SK-N-SH treated with all-trans-retinoic acid at 6 μM for 48 hours (cell line): ENCODE data around the gene HTR7.

Experiments
- GLIS3 ChIP-seq: fragments of 250-450 bp; sonication (Bioruptor Pico); IDR thresholded peaks from 2 replicates; pipeline ENCODE4 v1.5.0; 2020; ENCODE audit warnings: mild to moderate bottlenecking, moderate library complexity
- RARB ChIP-seq: fragments of 250-450 bp; sonication (Bioruptor Pico); IDR thresholded peaks from 2 replicates; pipeline ENCODE4 v1.8.0; 2021; ENCODE audit warnings: mild to moderate bottlenecking, moderate library complexity
- TSHZ2 ChIP-seq: fragments of 250-450 bp; sonication (Bioruptor Pico); IDR thresholded peaks from 2 replicates; pipeline ENCODE4 v1.5.0; 2020; ENCODE audit warnings: mild to moderate bottlenecking, moderate library complexity
- ZNF8 ChIP-seq: fragments of 450-650 bp; formaldehyde crosslinking; IDR thresholded peaks from 2 replicates; pipeline ENCODE4 v1.5.0; 2020; ENCODE audit warnings: mild to moderate bottlenecking, moderate library complexity

- TF ChIP-seq GLIS3 (CRISPR knock-in tag) (no peak), TSHZ2 (CRISPR knock-in tag) (no peak), RARB (CRISPR knock-in tag) (no peak), ZNF8 (CRISPR knock-in tag) (no peak)
These were observed 51.2 kb downstream of the HTR7 start for GRCh38 chr10:90806677-90807076.
